Jurkat, Clone E6-1 (cell line): ENCODE measurements around the gene LPCAT4.

ENCODE experiments used
- DNase-seq: peaks from one replicate; pipeline ENCODE4 v3.0.0-alpha.2; 2011; ENCODE audit warnings: low read depth, low spot score
- H3K4me3 ChIP-seq: 2 replicates; pipeline ENCODE4 v1.5.1; 2011; ENCODE audit warnings: mild to moderate bottlenecking, low read length, control low read depth, moderate library complexity

LPCAT4 gene

DNA sequence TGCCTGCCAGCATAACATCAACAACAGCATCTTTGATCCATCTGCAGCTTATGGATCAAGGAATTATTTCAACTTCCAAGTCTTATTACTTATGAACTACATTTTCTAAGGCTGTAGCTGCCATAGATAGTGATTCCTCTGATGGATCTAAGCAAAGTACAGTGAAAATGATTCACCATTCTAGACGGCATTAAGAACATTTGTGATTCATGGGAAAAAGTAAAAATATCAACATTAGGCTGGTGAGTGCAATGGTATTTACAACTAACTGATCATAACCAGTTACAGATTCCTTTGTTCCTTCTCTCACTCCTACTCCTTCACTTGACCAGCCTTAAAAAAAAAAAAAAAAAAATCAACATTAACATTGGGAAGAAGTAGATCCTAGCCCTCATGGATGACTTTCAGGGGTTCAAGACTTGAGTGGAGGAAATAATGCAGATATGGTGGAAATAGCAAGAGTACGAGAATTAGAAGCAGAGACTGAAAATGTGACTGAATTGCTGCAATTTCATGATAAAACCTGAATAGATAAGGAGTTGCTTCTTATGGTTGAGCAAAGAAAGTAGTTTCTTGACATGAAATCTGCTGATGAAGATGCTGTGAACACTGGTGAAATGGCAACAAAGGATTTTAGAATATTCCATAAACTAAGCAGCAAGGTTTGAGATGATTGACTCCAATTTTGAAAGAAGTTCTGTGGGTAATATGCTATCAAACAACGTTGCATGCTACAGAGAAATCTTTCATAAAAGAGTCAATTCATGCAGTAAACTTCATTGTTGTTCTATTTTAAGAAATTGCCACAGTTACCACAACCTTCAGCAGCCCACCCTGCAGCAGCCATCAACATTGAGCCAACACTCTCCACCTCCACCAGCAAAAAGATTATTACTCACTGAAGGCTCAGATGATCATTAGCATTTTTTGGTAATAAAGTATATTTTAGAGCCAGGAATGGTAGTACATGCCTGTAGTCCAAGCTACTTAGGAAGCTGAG lies 52.2 kb downstream of the LPCAT4 start:
- DNase-seq: no peak
- H3K4me3 ChIP-seq: no peak overlapping the region

DNA sequence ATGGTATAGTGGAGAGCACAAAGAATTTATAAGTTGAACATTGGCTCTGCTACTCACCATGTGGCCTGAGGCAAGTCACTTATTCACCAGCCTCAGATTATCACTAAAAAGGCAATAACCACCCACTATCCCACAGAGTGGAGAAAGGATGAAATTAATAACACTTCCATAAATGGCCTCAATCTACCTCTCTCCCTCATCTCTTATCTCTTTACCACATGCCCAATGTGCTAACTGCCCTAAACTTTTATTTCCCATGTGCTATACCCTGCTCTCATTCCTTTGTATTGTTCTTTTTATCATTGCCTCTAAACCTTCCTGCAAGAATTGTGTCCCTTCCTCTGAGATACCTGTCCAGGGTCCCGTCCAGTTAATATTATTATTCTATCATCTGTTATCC lies 55.4 kb downstream of the LPCAT4 start:
- DNase-seq: no peak
- no peak overlapping the region for H3K4me3 ChIP-seq
